Measurements from ENCODE around the gene LRRC74A.

Gene LRRC74A

GRCh38 chr14:76848879-76849278 lies 22.7 kb downstream of the LRRC74A start:
- no peak for DNase-seq

- no peak for DNase-seq
Observed at GRCh38 chr14:76855066-76855465, 28.9 kb downstream of the LRRC74A start.

- no peak for DNase-seq
Observed at GRCh38 chr14:76856769-76857168, 30.6 kb downstream of the LRRC74A start.

GRCh38 chr14:76861574-76862255 lies 35.5 kb downstream of the LRRC74A start:
- DNase-seq = no peak

- no peak for DNase-seq
Observed at GRCh38 chr14:76862546-76863282, 36.5 kb downstream of the LRRC74A start.

GRCh38 chr14:76863724-76864407 lies 37.7 kb downstream of the LRRC74A start:
- peak; percentile 91 to 96 (median 94) for DNase-seq

GRCh38 chr14:76866456-76866855 lies 40.2 kb downstream of the LRRC74A start:
- peak; percentile 36 to 66 (median 48) for DNase-seq

- DNase-seq = peak; percentile 70 to 86 (median 82)
Observed at GRCh38 chr14:76867516-76868453, 41.6 kb downstream of the LRRC74A start.

- no peak for DNase-seq
Observed at GRCh38 chr14:76868454-76869170, 42.4 kb downstream of the LRRC74A start.

- peak in 1 of 4 experiments; percentile 37 for DNase-seq
Observed at GRCh38 chr14:76870166-76870565, 44.0 kb downstream of the LRRC74A start.

GRCh38 chr14:76872796-76873432 lies 46.7 kb downstream of the LRRC74A start:
- DNase-seq = peak; percentile 61 to 79 (median 74)

- DNase-seq = no peak
Observed at GRCh38 chr14:76874734-76875133, 48.5 kb downstream of the LRRC74A start.

GRCh38 chr14:76876076-76876475 lies 49.9 kb downstream of the LRRC74A start:
- peak; percentile 69 to 84 (median 74) for DNase-seq

GRCh38 chr14:76877871-76878270 lies 51.7 kb downstream of the LRRC74A start:
- DNase-seq = peak in 2 of 4 experiments; percentile 27 to 43

GRCh38 chr14:76880449-76880848 lies 54.2 kb downstream of the LRRC74A start:
- DNase-seq = no peak

- DNase-seq = no peak
Observed at GRCh38 chr14:76881348-76881747, 55.1 kb downstream of the LRRC74A start.

GRCh38 chr14:76882651-76883050 lies 56.4 kb downstream of the LRRC74A start:
- DNase-seq = no peak

- DNase-seq = no peak
Observed at GRCh38 chr14:76883447-76883846, 57.2 kb downstream of the LRRC74A start.

GRCh38 chr14:76884394-76884793 lies 58.2 kb downstream of the LRRC74A start:
- DNase-seq = no peak

- DNase-seq = no peak
Observed at GRCh38 chr14:76884853-76885276, 58.7 kb downstream of the LRRC74A start.

- DNase-seq = no peak
Observed at GRCh38 chr14:76887191-76887590, 61.0 kb downstream of the LRRC74A start.

Measured in suppressor macrophage (primary cell).